HS-27A (cell line): Measurements from ENCODE around the gene TBC1D17.

Experiments used
- DNase-seq: peaks from one replicate; pipeline ENCODE4 v3.0.0-alpha.2; 2012; ENCODE audit warnings: low read depth, missing footprints

TBC1D17 gene

DNA sequence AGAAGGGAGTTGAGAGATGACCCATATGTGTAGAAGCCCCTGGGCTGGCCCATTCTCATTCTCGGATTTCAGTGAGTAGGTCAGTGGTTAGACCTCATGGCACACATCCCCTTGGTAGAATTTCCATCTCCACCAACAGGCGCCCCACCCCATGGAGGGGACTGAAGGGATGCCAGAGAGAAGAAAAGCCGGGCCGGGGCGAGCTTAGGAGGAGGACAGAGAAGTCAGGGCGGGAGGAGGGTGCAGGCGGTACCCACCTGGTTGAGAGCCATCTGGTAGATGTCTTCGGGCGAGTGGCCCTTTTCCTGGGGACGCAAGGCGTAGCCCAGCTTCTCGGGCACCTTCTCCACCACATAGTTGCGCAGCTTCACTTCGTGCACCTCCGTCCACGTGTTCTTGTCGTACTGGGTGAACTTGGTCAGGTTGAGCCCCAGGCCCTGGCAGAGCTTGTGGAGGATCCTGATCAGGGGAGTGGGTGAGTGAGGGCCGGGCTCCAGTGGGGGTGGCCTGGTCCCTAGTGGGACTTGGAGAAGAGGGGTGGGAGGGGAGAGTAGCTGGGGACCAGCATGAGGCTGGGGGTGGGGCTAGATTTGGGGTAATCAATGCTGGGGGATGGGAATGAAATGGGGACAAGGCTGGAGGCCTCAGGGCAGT, 16.6 kb downstream of the TBC1D17 start:
- DNase-seq: no peak

DNA sequence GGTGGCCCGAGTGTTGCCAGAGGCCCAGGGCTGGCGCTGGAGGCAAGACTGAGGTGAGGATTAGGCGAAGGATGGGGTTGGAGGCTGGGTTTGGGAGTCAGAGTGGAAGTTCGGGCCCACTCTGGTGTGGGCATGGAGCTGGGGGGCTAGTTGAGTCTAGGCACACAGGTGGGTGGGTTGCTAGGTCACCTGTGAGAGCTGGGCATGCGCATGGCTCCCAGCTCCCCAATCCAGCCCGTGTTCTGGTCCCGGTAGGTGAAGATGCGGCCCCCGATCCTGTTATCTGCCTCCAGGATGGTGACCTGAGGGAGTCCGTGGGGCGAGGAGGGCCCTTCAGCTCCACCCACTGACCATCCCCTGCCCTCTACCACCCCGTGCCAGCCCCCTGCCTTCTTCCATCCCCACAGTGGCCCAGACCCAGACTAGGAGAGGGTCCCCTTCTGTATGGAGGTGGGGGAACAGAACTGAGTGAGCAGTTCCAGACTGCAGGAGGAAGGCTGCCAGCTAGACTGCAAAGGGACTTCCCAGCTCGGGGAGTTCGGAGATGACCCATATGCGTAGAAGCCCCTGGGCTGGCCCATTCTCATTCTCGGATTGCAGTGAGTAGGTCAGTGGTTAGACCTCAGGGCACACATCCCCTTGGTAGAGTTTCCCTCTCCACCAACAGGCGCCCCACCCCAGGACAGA, 17.5 kb downstream of the TBC1D17 start:
- DNase-seq: no peak

DNA sequence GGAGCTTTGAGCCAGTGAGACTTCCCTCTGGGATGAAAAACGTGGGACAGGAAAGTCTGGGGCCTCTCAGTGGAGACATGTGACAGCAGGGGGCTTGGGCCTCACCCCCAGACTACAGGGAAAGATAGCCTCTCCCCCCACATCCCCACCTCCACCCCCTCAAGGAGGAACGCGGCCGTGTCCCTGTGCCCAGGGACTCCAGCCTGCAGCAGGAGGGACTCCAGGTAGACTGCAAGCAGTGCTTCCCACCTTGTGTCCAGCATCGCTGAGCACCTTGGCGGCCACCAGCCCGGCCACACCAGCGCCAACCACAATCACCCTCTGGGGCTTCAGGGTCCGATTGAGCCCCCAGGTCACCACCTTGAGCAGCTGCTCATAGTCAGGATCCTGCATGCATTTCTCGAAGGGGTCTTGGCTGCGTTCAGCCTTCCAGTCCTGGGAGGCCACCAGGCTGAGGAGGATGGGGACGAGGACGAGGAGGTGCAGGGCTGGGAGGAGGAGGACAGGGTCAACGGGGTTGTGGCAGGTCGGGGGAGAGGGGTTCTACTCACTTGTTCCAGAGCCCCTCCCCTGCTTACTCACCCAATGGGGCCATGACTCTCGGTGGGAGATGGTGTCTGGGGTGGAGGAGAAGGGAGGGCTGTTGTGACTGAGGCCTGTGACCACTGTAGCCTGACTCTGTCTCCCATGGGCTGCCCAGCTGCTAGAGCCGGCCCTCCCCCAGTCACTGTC, 18.2 kb downstream of the TBC1D17 start:
- DNase-seq: no peak

DNA sequence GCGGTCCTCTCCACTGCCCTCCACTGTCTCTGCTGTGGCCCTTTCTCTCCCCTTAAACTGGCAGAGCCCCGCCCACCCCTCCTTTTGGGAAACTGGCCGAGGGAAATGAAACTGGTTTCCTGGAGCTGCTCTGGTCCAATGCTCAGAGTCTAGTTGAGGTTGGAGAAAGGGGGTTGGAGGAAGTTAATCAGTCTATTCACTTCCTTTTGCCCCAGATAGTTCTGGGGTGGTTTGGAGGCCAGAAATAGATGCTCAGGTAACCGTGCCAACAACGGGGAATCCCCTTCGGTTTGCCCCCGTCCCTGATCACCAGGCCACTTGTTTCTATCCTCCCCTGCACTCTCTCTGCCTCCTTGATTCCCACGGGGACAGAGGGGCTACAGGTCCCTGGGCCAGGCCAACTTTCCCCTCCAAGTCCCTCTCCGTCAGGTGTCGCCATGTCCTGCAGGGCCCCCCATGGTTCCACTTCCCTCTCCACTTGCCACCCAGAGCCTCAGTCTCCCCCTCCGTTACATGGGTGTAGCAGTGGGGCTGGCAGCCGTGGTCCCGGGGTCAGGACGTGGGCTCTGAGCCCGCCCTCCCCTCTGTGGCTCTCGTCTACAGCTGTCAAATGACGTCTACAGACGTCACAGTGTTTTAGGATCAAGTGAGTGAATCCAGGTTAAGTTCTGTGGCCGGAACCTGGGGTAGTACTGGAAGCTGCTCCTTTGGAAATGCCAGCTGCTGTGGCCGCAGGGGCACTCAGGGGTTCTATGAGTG, 19.5 kb downstream of the TBC1D17 start, which contains the start of gene IL4I1:
IL4I1 (minus strand) TSS at position 25 of the 759 bp plus-strand sequence. CDS start 727 bp downstream, outside the sequence.
- no peak for DNase-seq

DNA sequence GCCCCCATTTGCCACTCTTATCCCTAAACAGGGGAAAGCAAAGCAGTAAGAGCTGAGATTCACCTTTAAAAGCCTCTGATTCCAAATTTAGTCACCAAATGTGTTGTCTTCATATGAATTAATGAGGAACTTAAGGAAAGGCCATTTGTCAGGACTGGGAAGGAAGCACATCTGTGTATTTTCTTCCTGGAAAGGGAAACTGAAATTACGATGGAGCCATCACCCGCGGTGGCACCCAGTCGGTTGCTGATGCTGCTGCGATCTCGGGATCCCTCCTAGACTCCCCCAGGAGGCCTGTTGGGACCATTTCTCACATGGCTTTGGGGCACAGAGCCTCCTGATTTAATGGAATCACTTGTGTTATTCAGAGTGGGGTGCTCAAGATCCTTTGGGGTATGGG, 26.6 kb downstream of the TBC1D17 start:
- DNase-seq: no peak

DNA sequence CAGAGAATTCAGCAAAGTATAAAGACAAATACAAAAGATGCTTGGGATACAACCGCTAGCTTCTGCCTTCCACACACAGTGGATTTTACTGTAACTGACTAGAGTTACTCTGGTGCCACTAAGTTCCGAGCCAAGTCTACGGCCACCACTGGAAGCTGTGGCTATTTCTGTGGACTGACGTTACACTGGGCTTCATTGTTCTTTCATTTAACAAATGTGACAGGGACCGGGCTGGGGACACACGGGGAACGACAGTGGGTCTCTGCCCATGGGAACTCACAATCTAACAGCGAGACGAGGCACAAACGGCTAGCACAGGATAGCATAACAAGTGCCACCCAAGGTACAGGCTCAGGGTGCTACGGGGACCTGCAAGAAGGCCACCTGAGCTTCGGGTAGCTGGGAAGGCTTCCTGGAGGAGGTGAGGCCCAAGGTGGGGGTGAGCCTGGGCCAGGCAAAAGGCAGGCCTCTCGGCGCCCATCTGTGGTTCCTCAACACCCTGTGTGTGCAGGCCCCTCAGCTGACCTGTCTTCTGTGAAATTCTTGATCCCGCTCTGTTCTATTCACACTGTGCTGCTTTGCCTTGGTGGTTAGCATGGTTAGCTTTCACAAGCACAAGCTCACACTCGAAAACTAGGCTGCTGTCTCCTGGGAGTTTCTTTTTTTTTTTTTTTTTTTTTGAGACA, 29.5 kb downstream of the TBC1D17 start:
- no peak for DNase-seq

DNA sequence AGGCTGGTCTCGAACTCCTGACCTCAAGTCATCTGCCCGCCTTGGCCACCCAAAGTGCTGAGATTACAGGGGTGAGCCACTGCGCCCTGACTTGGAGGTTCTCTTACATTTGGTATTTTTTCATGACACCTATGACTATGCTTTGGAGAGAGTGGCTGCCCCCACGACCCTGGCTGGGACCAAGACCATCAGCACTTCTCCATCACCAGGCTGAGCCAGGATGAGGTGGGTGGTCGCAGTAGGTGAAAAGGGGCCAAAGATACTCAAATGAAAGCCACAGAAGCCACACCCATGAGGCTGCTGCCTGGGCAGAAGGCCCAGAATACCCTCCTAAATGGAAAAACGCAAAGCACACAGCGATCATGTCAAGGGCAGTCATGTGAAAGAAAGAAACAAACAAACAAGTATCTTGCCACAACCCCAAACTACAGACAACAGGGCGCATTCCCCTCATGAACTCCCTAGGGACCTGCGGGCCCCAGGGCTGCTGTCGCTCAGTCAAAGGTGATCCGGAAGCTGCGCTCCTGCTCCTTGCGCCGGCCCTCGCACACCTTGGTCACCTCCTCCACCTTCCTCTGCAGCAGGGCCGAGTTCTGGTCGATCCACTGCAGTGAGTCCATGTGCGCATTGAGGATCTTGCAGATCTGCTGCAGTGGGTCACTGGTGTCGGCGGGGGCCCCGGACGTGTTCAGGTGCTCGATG, 30.4 kb downstream of the TBC1D17 start:
- DNase-seq: no peak

DNA sequence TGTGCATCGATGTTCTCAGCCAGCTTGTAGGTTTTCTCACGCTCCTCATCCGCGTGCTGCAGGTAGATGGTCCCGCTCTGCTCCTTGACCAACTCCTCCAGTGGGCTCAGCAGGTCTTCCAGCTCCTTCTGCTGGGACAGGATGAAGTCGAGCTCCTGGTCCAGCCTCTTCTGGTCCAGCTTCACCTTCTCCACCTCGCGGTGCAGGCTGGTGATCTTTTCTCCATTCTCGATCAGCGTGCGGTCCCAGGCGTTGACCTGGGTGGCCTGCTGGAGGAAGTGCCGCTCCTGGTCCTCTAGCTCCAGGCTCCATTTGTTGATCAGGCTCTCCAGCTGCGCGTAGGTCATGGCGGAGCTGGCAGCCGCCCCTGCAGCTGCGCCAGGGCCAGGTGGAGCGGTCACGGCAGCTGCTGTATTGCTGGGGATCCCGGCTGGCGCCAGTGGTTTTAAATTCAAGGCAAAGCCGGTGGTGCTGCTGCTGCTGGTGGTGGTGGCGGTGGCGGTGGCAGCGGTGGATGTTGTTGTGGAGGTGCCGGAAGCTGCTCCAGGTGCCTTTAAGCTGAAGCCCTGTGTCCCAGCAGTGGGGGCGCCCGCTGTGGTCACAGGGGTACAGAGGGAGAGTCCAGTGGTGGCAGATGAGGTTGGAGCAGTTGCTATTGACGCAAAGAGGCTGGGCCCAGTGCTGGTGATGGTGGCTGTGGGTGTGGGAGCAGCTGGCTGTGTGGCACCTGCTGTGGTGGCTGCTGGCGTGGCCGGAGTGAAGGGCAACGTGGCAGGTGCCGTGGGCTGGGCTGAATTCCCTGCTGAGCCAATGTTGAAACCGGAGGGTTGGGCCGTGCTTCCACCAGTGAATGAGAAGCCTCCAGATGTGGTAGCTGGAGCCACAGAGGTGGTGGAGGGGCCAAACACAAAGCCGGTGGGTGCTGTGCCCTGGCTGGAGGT, 31.2 kb downstream of the TBC1D17 start:
- DNase-seq: no peak

DNA sequence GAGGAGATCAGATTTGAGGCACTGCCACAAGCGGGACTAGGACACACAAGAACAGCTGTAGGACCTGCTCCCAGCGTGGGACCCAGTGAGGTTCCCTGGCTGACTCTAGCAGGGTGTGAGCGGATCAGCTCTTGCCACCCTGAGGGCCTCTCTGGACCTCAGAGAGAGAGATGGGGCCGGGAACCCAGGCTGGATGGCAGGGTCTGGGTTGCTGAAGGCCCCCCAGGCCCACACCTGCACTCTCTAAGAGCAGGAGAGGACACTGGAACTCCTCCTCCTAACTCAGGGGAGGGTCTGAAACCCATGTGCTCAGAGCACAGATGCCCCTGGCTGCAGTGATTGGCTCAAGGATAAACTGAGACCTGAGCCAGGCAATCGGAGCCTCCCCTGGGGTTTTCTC, 32.7 kb downstream of the TBC1D17 start:
- DNase-seq: no peak

DNA sequence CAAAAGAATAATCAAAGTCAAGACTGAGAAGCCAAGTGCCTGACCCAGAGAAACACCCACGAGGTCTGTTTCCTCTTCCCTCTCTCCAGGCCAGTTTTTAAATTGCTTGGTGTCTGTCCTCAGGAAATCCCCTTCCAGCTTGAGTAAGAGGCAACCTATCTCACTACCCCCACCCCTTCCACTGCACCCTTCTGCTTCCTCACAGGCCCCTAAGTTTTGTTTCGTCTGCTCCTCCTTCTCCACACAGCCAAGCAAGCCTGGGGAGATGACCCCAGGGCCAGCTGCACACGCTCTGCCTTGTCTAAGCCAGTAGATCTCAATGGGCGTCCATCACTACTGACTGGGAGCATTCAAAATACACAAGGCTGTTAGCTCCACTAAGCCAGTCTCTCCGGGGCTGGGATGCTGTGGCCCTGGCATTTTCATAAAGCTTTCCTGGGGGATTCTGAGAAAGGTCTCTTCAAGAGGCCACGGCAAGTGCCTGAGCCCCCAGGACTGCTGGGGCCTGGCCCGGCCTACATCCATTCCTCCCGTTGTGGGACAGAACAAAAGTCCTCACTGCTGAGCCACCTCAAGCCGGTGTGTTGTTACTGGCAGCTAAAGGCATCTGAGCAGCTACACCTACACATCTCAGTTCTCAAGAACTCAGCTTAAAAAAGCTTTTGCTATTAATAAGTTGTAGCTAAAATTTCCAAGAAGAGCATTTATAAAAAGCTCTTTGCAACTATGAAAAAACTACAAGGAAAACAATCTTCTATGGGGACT, 34.1 kb downstream of the TBC1D17 start:
- no peak for DNase-seq

DNA sequence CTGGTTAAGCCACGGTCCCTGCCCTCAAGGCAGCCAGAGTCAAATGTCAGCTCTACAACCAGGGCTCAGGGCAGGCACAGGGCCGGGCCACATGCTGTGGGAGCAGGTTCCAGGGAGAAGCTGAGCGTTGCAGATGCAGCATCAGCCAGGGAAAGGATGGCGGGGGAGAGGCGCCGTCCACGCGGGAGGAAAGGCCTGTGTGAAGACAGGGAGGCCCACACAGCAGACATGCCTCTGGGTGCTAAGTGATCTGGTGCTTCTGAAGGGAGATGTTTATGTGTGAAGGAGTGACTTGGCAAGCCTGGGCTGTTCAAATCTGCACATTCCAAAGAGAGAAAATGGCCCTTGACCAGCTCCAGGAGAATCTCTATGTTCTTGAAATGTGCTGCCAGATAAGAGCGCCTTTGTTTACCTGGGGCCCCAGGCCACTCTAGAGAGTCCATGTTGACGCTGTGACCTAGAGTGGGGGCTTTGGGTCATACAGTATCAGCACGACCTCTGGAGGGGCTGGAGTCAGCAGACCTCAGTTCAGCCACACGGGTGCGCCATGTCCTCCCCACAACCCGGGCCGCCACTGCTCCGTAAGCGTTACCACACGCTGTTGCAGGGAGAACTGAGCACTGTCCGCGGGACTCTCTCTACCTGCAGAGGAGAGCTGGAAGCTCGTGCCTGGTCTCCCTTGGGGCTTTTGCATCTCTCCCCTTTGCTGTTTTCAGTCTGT, 35.6 kb downstream of the TBC1D17 start:
- no peak for DNase-seq

DNA sequence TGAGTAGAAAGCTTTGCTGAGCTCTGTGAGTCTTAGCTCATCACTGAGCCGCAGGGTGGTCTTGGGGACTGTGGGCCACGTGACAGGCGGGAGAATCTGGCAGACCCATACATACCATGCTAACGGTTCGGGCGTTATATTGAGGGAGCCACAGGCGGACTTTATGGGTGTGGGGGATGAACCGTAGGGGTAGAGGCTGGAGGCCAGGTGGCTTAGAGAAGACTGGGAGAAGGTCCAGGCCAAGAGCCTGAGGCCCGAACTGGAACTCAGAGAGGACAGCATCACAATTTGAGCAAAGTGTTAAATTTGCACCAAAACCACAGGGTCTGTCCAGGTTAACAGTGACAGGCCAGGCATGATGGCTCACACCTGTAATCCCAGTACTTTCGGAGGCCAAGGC, 36.2 kb downstream of the TBC1D17 start:
- no peak for DNase-seq

DNA sequence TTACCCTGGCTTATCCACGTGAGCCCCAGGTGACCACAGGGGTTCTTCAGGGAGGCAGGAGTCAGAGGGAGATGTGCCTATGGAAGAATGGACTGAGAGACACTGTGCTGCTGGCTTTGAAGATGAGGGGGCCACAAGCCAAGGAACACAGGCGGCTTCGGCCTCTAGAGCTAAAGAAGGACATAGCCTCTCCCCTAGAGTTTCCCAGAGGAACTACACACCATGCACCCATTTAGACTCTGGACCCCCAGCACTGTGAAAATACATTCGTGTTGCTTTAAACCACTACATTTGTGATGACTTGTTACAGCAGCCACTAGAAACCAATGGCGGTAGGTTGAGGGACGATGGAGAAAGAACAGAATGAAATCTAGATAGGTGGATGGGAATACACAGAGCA, 37.8 kb downstream of the TBC1D17 start:
- no peak for DNase-seq

DNA sequence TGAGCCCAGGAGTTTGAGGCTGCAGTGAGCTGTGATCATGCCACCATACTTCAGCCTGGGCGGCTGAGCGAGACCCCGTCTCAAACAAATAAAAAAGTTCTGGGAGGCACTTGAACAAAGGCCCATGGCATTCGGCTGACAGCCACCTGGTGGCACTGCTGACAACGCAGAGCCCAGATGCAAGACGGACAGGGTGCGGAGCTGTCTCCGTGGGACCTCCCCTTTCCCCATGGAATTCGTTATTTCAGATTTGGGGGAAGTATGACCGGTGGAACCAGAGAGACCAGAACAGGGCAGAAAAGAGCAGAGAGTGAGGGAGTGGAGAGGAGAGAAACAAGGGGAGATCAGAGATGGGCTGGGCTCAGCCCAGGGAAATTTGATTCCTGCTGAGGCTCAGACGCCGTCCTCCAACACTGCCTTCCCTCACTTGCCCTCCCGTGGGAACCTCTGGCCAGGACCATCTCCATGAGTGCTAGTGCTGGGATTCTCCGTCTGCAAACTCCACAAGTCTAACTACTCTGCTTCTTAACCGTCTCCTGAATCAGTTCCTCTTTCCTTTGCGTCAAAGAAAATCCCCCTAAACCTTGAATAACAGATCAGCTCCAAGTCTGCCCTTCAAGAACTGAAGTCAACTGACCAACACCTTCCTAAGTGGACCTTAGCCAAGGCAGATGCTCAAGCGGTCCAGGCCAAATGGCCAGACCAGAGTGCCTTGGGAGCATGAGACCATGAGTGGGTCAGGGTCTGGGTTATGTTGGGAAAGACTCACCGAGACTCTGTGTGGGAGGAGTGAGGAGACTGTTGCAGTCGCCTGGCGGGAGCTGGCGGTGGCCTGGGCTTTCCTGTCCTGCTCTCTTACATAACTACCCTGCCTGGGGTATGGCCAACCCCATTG, 39.6 kb downstream of the TBC1D17 start:
- DNase-seq: no peak

DNA sequence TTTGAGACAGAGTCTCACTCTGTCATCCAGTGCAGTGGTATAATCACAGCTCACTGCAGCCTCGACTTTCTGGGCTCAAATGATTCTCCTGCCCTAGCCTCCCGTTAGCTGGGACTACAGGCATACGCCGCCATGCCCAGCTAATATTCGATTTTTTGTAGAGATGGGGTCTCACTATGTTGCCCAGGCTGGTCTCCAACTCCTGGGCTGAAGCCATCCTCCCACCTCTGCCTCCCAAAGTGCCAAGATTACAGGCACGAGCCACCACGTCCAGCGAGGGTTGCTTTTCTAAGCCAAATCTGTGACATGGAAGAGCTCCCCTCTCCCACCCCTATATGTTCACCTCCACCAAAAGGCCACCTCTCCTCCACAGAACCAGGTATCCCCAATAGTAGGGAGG, 40.6 kb downstream of the TBC1D17 start:
- DNase-seq: no peak

DNA sequence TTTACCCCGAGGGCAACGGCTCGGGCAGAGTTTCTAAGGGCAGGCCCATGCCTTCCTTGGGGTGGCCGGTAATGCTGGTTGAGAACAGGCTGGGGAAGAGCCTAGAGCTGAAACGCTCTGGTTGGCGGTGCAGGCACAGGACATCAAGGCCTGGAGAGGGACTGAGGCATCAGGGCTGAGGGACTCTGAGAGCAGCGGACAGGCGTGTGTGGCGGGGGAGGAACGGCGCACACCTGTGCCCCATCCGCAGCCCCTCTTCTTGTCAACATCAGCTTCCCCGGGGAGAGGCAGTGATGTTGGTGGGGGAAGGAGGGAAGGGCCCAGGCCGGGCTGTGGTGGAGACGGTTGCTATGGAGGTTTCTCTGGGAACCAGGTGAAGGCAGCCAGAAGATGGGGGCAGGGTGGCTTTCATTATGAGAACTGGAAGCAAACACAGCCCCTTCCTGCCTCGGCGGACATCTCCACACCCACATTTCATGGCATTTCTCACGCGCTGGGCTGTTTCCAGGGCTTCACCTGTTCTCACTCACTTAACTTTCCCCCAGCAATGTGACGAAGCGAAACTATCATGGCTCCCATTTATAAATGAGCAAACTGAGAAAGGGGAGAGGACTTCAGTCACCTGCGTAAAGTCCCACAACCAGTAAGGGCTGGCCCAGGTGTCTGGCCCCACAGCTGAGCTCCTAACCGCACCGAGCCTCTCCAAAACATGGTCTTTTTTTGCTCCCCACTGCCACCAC, 43.3 kb downstream of the TBC1D17 start:
- DNase-seq: no peak
